Activated CD4-positive, alpha-beta T cell treated with anti-CD3 and anti-CD28 coated beads, Interleukin-2, amount 50 U/mL, for 4 hours (primary cell): ENCODE measurements around the gene MGAT3.
"Not testable (repeated sequence)": the region's sequence is repeated elsewhere in the genome, so short reads cannot be mapped to it uniquely, and the experiment has no call there.

Experiments used
- DNase-seq, 2 experiments: peaks; one replicate each; pipeline ENCODE4 v3.0.0-alpha.2; 2020

Gene MGAT3

GRCh38 chr22:39518996-39519680 lies 62.3 kb downstream of the MGAT3 start:
- DNase-seq: no peak

GRCh38 chr22:39519681-39520225 lies 62.9 kb downstream of the MGAT3 start:
- DNase-seq: no peak

GRCh38 chr22:39520226-39521105 lies 63.7 kb downstream of the MGAT3 start, which contains the start of gene ATF4:
Gene ATF4 (plus strand): TSS chr22:39520562. CDS start chr22:39521446, 884 bp downstream.
- peak; percentile 95 for DNase-seq

GRCh38 chr22:39521106-39521885 lies 64.5 kb downstream of the MGAT3 start:
- DNase-seq: not testable (repeated sequence)

GRCh38 chr22:39522091-39522490 lies 65.3 kb downstream of the MGAT3 start:
- DNase-seq: not testable (repeated sequence)

- no peak for DNase-seq
Observed at GRCh38 chr22:39522567-39523300, 65.9 kb downstream of the MGAT3 start.

- DNase-seq: no peak
Observed at GRCh38 chr22:39524089-39524752, 67.4 kb downstream of the MGAT3 start.

- DNase-seq: no peak
Observed at GRCh38 chr22:39524753-39525657, 68.2 kb downstream of the MGAT3 start.

GRCh38 chr22:39525658-39525975 lies 68.8 kb downstream of the MGAT3 start:
- DNase-seq: no peak

- no peak for DNase-seq
Observed at GRCh38 chr22:39526736-39527171, 69.9 kb downstream of the MGAT3 start.

- DNase-seq: no peak
Observed at GRCh38 chr22:39527481-39527961, 70.7 kb downstream of the MGAT3 start.

GRCh38 chr22:39528080-39528661 lies 71.4 kb downstream of the MGAT3 start:
- no peak for DNase-seq

GRCh38 chr22:39528681-39529486 lies 72.1 kb downstream of the MGAT3 start:
- DNase-seq: peak; percentile 85 to 86

GRCh38 chr22:39529487-39529851 lies 72.7 kb downstream of the MGAT3 start:
- DNase-seq: no peak

- DNase-seq: no peak
Observed at GRCh38 chr22:39530116-39530515, 73.3 kb downstream of the MGAT3 start.

GRCh38 chr22:39530692-39531331 lies 74.0 kb downstream of the MGAT3 start:
- DNase-seq: no peak

GRCh38 chr22:39532215-39533073 lies 75.6 kb downstream of the MGAT3 start, which contains the start of gene RPS19BP1:
Gene RPS19BP1 (minus strand): TSS chr22:39532748. CDS start chr22:39532738, 10 bp downstream.
- peak; percentile 99 to 100 for DNase-seq
